Endodermal cell (in vitro differentiated cells): ENCODE results near the gene MYRIP. TPM values are rescaled to one million over a fixed set of nuclear protein-coding genes. Genes with fewer than 3 reads are reported as not detected.

ENCODE experiments used
- DNase-seq: peaks from one replicate; pipeline ENCODE4 v3.0.0-alpha.2; 2017
- H3K27ac ChIP-seq: 2 replicates; pipeline ENCODE4 v1.5.1; 2013; ENCODE audit warnings: mild to moderate bottlenecking, low read depth, low read length, moderate library complexity
- H3K27me3 ChIP-seq: 2 replicates; pipeline ENCODE4 v1.6.1; 2013; ENCODE audit warnings: mild to moderate bottlenecking, low read length, moderate library complexity; ENCODE audit not compliant: insufficient read depth, control insufficient read depth, poor library complexity, severe bottlenecking
- H3K36me3 ChIP-seq: 2 replicates; pipeline ENCODE4 v1.7.0; 2013; ENCODE audit warnings: mild to moderate bottlenecking, low read length, moderate library complexity; ENCODE audit not compliant: control insufficient read depth, insufficient read depth
- H3K4me1 ChIP-seq: one replicate; pipeline ENCODE4 v1.7.0; 2013; ENCODE audit warnings: low read length; ENCODE audit not compliant: control insufficient read depth, insufficient read depth
- H3K4me3 ChIP-seq: 2 replicates; pipeline ENCODE4 v1.5.1; 2013; ENCODE audit warnings: mild to moderate bottlenecking, low read length, moderate library complexity
- H3K9ac ChIP-seq: 2 replicates; pipeline ENCODE4 v1.6.1; 2013; ENCODE audit warnings: mild to moderate bottlenecking, low read length, moderate library complexity; ENCODE audit not compliant: poor library complexity, severe bottlenecking; ENCODE audit errors: extremely low read depth
- H3K9me3 ChIP-seq: 2 replicates; pipeline ENCODE4 v1.6.1; 2013; ENCODE audit warnings: mild to moderate bottlenecking, low read length, moderate library complexity; ENCODE audit not compliant: control insufficient read depth
- H3K27ac Mint-ChIP-seq: 2 replicates; pipeline ENCODE4 v1.8.0; 2020; ENCODE audit warnings: mixed read lengths
- H3K27me3 Mint-ChIP-seq: 2 replicates; pipeline ENCODE4 v1.8.0; 2021; ENCODE audit warnings: mild to moderate bottlenecking, mixed read lengths; ENCODE audit not compliant: insufficient read depth
- H3K36me3 Mint-ChIP-seq: 2 replicates; pipeline ENCODE4 v1.8.0; 2020; ENCODE audit warnings: low read depth, mixed read lengths
- H3K4me1 Mint-ChIP-seq: 2 replicates; pipeline ENCODE4 v1.8.0; 2020; ENCODE audit warnings: mixed read lengths
- H3K4me3 Mint-ChIP-seq: 2 replicates; pipeline ENCODE4 v1.8.0; 2020; ENCODE audit warnings: mild to moderate bottlenecking, moderate library complexity, mixed read lengths
- H3K9me3 Mint-ChIP-seq: 2 replicates; pipeline ENCODE4 v1.8.0; 2020; ENCODE audit warnings: mild to moderate bottlenecking, mixed read lengths
- WGBS, 2 experiments: methylation state at CpG; one replicate each; pipeline versions ENCODE4 v1.1.5 to v1.1.7; 2013; ENCODE audit warnings: missing lambda C conversion rate in 2 of 2, mixed read lengths in 1 of 2; ENCODE audit not compliant: insufficient coverage in 1 of 2, insufficient read length in 1 of 2; 5-methylcytosine and 5-hydroxymethylcytosine counted together
- total RNA-seq, 2 donors: library from RNA; stranded (reverse); fragmentation: NEBNext Ultra II Directional in 1 of 2; extraction: Animal tissue kit (Norgen Biotek cat#: 25700) in 1 of 2; gene quantifications; 2 replicates in 1 of 2; 3 replicates in 1 of 2; pipeline ENCODE4 v1.2.1, GENCODE V29; 2021
- TF ChIP-seq, protein P1 (sequence below): fragments of 200-600 bp; sonication (generic); conservative IDR thresholded peaks from 2 replicates; pipeline ENCODE4 v1.5.0; 2021; ENCODE audit warnings: antibody characterized with exemption, mild to moderate bottlenecking

Gene MYRIP
- total RNA-seq, 2 donors from 2014 or later = 4.3 to 4.6 TPM

DNA sequence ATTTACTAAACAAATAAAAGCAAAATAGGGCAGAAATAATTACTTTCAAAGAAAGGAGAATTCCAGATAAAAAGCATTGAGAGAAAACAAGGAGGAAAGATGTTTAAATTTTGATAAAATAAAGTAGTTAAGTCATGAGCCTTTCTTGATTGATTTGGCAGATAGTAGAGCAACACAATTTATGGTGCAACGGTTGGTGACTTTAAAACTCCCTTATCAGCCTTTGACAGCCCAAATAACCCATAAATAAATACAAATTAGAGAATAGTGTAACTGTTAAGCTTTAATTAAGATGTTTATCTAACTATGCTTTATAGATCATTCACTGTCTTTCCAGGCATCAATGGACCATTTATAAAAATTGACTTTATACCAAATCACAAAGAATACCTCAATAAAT is 446.1 kb downstream of the MYRIP start:
- no peaks in the 10 kb centered on the region for H3K36me3 ChIP-seq
- Mint-ChIP-seq H3K36me3 (no peaks in the 10 kb centered on the region), H3K27me3 (no peaks in the 10 kb centered on the region), H3K27ac (no peak overlapping the region), H3K4me3 (no peak overlapping the region), H3K4me1 (peaks cover 6% of the 10 kb centered on the region), H3K9me3 (no peaks in the 10 kb centered on the region)
- H3K4me1 ChIP-seq = no peaks in the 10 kb centered on the region
- H3K27me3 ChIP-seq = no peaks in the 10 kb centered on the region
- TF ChIP-seq, protein P1, sequence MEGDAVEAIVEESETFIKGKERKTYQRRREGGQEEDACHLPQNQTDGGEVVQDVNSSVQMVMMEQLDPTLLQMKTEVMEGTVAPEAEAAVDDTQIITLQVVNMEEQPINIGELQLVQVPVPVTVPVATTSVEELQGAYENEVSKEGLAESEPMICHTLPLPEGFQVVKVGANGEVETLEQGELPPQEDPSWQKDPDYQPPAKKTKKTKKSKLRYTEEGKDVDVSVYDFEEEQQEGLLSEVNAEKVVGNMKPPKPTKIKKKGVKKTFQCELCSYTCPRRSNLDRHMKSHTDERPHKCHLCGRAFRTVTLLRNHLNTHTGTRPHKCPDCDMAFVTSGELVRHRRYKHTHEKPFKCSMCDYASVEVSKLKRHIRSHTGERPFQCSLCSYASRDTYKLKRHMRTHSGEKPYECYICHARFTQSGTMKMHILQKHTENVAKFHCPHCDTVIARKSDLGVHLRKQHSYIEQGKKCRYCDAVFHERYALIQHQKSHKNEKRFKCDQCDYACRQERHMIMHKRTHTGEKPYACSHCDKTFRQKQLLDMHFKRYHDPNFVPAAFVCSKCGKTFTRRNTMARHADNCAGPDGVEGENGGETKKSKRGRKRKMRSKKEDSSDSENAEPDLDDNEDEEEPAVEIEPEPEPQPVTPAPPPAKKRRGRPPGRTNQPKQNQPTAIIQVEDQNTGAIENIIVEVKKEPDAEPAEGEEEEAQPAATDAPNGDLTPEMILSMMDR = no peak
- H3K9me3 ChIP-seq = no peaks in the 10 kb centered on the region
- no peak overlapping the region for H3K9ac ChIP-seq
- DNase-seq = no peak
- no peak overlapping the region for H3K4me3 ChIP-seq
- no CpG with 5 or more reads among the region's 1 CpG for WGBS, 2 experiments
- no peak overlapping the region for H3K27ac ChIP-seq

DNA sequence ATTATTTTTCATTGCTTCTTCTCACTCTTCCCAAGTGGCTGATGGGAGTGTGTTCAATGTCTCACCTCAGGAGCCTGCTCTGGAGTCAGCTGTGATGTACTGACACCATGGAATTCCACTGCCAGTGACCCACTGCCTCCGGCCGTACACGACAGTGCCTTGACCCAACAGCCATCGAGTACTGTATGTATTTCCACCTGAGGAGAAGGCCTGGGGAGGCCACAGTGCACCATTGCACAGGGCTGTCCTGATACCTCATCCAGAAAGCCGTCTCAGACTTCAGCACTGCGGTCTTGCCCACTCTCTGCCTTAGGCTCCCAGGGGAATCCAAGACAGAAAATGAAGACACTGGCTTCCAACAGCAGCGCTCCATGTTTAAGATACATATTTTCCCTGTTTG is 448.7 kb downstream of the MYRIP start:
- Histone ChIP-seq H3K27me3 (no peaks in the 10 kb centered on the region), H3K4me3 (no peak overlapping the region), H3K4me1 (no peaks in the 10 kb centered on the region), H3K36me3 (no peaks in the 10 kb centered on the region), H3K9me3 (no peaks in the 10 kb centered on the region), H3K27ac (no peak overlapping the region), H3K9ac (no peak overlapping the region)
- Mint-ChIP-seq H3K4me1 (peaks cover 6% of the 10 kb centered on the region), H3K27ac (no peak overlapping the region), H3K4me3 (no peak overlapping the region), H3K36me3 (no peaks in the 10 kb centered on the region), H3K9me3 (no peaks in the 10 kb centered on the region), H3K27me3 (no peaks in the 10 kb centered on the region)
- no peak for DNase-seq
- WGBS, 2 experiments = 80 to 94% methylated on average over 1 to 7 of the region's 7 CpGs
- TF ChIP-seq, protein P1 = no peak

DNA sequence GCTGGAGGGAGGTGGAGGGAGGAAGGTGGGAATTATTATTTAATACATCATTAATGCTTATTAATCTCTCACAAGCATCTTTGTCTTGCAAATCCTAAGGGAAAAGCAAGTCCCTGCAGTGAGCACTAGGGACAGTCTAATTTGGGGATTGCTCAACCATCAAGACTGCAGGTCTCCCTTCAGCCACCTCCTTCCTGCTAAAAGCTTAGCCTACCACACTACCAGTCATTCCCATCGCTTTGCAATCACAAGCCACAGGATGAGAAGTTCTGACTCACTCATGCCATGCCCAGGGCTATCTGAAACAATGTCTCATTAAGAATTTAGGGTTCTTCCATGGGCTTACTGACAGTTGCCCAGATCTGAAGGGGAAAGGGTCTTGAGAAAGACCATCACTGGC is 449.1 kb downstream of the MYRIP start:
- Histone ChIP-seq H3K27me3 (no peaks in the 10 kb centered on the region), H3K27ac (no peak overlapping the region), H3K4me3 (no peak overlapping the region), H3K36me3 (no peaks in the 10 kb centered on the region), H3K9me3 (no peaks in the 10 kb centered on the region), H3K9ac (no peak overlapping the region), H3K4me1 (no peaks in the 10 kb centered on the region)
- Mint-ChIP-seq H3K4me1 (peaks cover 6% of the 10 kb centered on the region), H3K27ac (no peak overlapping the region), H3K27me3 (no peaks in the 10 kb centered on the region), H3K9me3 (no peaks in the 10 kb centered on the region), H3K4me3 (no peak overlapping the region), H3K36me3 (no peaks in the 10 kb centered on the region)
- WGBS, 2 experiments = 69 to 80% methylated on average over 1 of the region's 1 CpG
- TF ChIP-seq, protein P1 = peak; percentile 53
- DNase-seq = peak; percentile 57
